Erythroblast (primary cell): ENCODE data around the gene FZR1.
A peak's percentile ranks its signal among the peaks of the same experiment; 100 is the strongest.

ENCODE experiments used
- DNase-seq, 2 experiments: peaks; one replicate each; lab custom pipeline; 2025; lab: John Stamatoyannopoulos, UW
- GATA1 ChIP-seq: IDR thresholded peaks from 2 replicates; pipeline ENCODE4 v1.6.1; 2011; ENCODE audit warnings: low read depth, mild to moderate bottlenecking, control low read depth, low read length, moderate library complexity
- POLR2A ChIP-seq: IDR thresholded peaks from 2 replicates; pipeline ENCODE4 v1.6.1; 2011; ENCODE audit warnings: mild to moderate bottlenecking, low read length

The FZR1 gene

GRCh38 chr19:3511506-3512251 is 5.6 kb downstream of the FZR1 start:
- TF ChIP-seq GATA1 = no peak
- TF ChIP-seq POLR2A = no peak
- DNase-seq = no peak

- TF ChIP-seq POLR2A (no peak), GATA1 (no peak)
- DNase-seq = no peak
Observed at GRCh38 chr19:3512562-3513228, 6.6 kb downstream of the FZR1 start.

GRCh38 chr19:3513229-3514140 is 7.4 kb downstream of the FZR1 start:
- TF ChIP-seq GATA1 = no peak
- no peak for TF ChIP-seq POLR2A
- no peak for DNase-seq

- DNase-seq = no peak
- TF ChIP-seq GATA1 (no peak), POLR2A (no peak)
Observed at GRCh38 chr19:3514930-3515329, 8.8 kb downstream of the FZR1 start.

GRCh38 chr19:3515891-3516422 is 9.8 kb downstream of the FZR1 start:
- no peak for DNase-seq
- TF ChIP-seq POLR2A (no peak), GATA1 (no peak)

- DNase-seq = no peak
- TF ChIP-seq POLR2A (no peak), GATA1 (no peak)
Observed at GRCh38 chr19:3516675-3517207, 10.6 kb downstream of the FZR1 start.

- TF ChIP-seq POLR2A = no peak
- TF ChIP-seq GATA1 = no peak
- no peak for DNase-seq
Observed at GRCh38 chr19:3517638-3518037, 11.5 kb downstream of the FZR1 start.

- TF ChIP-seq GATA1 (no peak), POLR2A (no peak)
- no peak for DNase-seq
Observed at GRCh38 chr19:3518255-3518654, 12.1 kb downstream of the FZR1 start.

GRCh38 chr19:3518659-3519058 is 12.5 kb downstream of the FZR1 start:
- TF ChIP-seq GATA1 (no peak), POLR2A (no peak)
- no peak for DNase-seq

GRCh38 chr19:3519126-3519525 is 13.0 kb downstream of the FZR1 start:
- no peak for DNase-seq
- TF ChIP-seq POLR2A = no peak
- no peak for TF ChIP-seq GATA1

- TF ChIP-seq POLR2A = no peak
- no peak for TF ChIP-seq GATA1
- DNase-seq = peak; percentile 44 to 47
Observed at GRCh38 chr19:3520166-3521103, 14.3 kb downstream of the FZR1 start.

- DNase-seq = peak in 1 of 2 experiments; percentile 65
- TF ChIP-seq POLR2A = no peak
- TF ChIP-seq GATA1 = no peak
Observed at GRCh38 chr19:3521104-3521445, 15.0 kb downstream of the FZR1 start.
